Neural cell (in vitro differentiated cells): ENCODE measurements around the gene SSBP2.

Experiments
- CTCF ChIP-seq: fragments of 450-650 bp; IDR thresholded peaks from 2 replicates; pipeline ENCODE4 v1.5.1; 2014; ENCODE audit warnings: antibody characterized with exemption, mild to moderate bottlenecking, moderate library complexity; ENCODE audit not compliant: poor library complexity, severe bottlenecking
- EP300 ChIP-seq: fragments of 450-650 bp; conservative IDR thresholded peaks from 2 replicates; pipeline ENCODE4 v1.6.1; 2014; ENCODE audit warnings: antibody characterized with exemption, mild to moderate bottlenecking, moderate library complexity; ENCODE audit not compliant: poor library complexity, severe bottlenecking
- EZH2 ChIP-seq: fragments of 200-600, 300-800 bp; shearing (Covaris generic), sonication (generic); IDR thresholded peaks from 2 replicates; pipeline ENCODE4 v1.6.1; 2014; ENCODE audit warnings: antibody characterized with exemption, low read length, borderline replicate concordance, mild to moderate bottlenecking; ENCODE audit not compliant: insufficient read depth, poor library complexity, severe bottlenecking
- POLR2AphosphoS5 ChIP-seq: IDR thresholded peaks from 2 replicates; pipeline ENCODE4 v1.6.1; 2012

- TF ChIP-seq EZH2 (no peak), POLR2AphosphoS5 (no peak), EP300 (no peak), CTCF (no peak)
These were observed 244.5 kb downstream of the SSBP2 start for GRCh38 chr5:81506378-81506777.
